C4-2B (cell line): ENCODE results near the gene FAM89A.

Source experiments
- ZFX ChIP-seq: fragments of 450-650 bp; IDR thresholded peaks from 2 replicates; pipeline ENCODE4 v1.6.1; 2017
- TF ChIP-seq, protein P1 (sequence below): fragments of 450-650 bp; conservative IDR thresholded peaks from 2 replicates; pipeline ENCODE4 v1.5.1; 2017; ENCODE audit warnings: mild to moderate bottlenecking

DNA sequence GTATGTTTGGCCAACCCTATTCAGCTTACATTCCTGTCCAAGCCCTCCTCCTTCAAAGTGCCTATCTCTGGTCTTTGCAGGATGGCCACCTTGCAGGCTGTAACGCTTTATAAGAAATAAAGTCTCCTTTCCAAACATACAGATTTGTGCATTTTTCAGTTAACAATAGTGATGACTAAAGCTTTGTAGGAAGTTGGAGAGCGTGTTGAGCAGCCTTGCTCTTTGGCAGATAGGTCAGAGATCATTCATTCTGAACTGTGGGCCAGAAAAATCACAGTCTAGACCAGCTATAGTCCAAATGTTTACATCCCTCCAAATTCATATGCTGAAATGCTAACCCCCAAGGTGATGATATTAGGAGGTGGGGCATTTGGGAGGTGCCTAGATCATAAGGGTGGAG lies 34.0 kb upstream of the FAM89A start:
- TF ChIP-seq, protein P1, sequence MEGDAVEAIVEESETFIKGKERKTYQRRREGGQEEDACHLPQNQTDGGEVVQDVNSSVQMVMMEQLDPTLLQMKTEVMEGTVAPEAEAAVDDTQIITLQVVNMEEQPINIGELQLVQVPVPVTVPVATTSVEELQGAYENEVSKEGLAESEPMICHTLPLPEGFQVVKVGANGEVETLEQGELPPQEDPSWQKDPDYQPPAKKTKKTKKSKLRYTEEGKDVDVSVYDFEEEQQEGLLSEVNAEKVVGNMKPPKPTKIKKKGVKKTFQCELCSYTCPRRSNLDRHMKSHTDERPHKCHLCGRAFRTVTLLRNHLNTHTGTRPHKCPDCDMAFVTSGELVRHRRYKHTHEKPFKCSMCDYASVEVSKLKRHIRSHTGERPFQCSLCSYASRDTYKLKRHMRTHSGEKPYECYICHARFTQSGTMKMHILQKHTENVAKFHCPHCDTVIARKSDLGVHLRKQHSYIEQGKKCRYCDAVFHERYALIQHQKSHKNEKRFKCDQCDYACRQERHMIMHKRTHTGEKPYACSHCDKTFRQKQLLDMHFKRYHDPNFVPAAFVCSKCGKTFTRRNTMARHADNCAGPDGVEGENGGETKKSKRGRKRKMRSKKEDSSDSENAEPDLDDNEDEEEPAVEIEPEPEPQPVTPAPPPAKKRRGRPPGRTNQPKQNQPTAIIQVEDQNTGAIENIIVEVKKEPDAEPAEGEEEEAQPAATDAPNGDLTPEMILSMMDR: no peak
- no peak for TF ChIP-seq ZFX
